ENCODE measurements around the gene TP53I13. TPM values are rescaled to one million over a fixed set of nuclear protein-coding genes. Genes with fewer than 3 reads are reported as not detected.

Gene TP53I13
- total RNA-seq, 1 experiment from 2014 or later = 123 TPM

- peaks cover 5% of the 10 kb centered on the region; the same call in 1 of the 2 replicates for H3K36me3 ChIP-seq (ENCODE audit: control insufficient read depth, insufficient read depth, low read length)
- no peak for TF ChIP-seq SIN3A (IDR thresholded peaks at IDR 0.05; ENCODE audit: borderline replicate concordance, insufficient read depth, low read depth, low read length)
- no peak for TF ChIP-seq CTCF (IDR thresholded peaks at IDR 0.05)
- TF ChIP-seq POLR2AphosphoS5 (IDR thresholded peaks at IDR 0.05; ENCODE audit: low read depth, low read length) = no peak
- DNase-seq (ENCODE audit: low read depth, low spot score) (no peak), ATAC-seq (no peak)
- no peaks in the 10 kb centered on the region for H3K27me3 ChIP-seq (ENCODE audit: control insufficient read depth, insufficient read depth, low read length)
- peak overlapping the region; percentile 77 to 92 for H3K4me3 ChIP-seq (ENCODE audit: low read depth in 2 of 2, low read length in 2 of 2)
- H3K4me1 ChIP-seq (ENCODE audit: control insufficient read depth, insufficient read depth, low read length) = peaks cover 50% of the 10 kb centered on the region
- H3K27ac ChIP-seq (ENCODE audit: low read length) = peak overlapping the region; percentile 82
- in situ Hi-C loops (cut with HindIII; ENCODE audit: low pct_unique_long_range_greater_than_20kb, low sequenced_read_pairs) (no loop called here), intact Hi-C loops (cut with micrococcal nuclease; ENCODE audit: unreplicated experiment) (no loop called here)
- CTCF ChIA-PET = interaction anchor here (0.6 kb wide), 2 partner anchors 217 to 649 kb away, joined by 3 to 6 read pairs; no protein-coding TSS in a partner anchor
- H3K9me3 ChIP-seq (ENCODE audit: control insufficient read depth, insufficient read depth, low read depth, low read length) = no peaks in the 10 kb centered on the region
- POLR2A ChIA-PET = interaction anchor here (0.6 kb wide), 1 partner anchor 224 kb away, joined by 3 read pairs; no protein-coding TSS in a partner anchor
- no TSS peak for BruUV-seq (replicated peaks)
Measured at GRCh38 chr17:29588017-29588561, 19.6 kb downstream of the TP53I13 start.

DNA sequence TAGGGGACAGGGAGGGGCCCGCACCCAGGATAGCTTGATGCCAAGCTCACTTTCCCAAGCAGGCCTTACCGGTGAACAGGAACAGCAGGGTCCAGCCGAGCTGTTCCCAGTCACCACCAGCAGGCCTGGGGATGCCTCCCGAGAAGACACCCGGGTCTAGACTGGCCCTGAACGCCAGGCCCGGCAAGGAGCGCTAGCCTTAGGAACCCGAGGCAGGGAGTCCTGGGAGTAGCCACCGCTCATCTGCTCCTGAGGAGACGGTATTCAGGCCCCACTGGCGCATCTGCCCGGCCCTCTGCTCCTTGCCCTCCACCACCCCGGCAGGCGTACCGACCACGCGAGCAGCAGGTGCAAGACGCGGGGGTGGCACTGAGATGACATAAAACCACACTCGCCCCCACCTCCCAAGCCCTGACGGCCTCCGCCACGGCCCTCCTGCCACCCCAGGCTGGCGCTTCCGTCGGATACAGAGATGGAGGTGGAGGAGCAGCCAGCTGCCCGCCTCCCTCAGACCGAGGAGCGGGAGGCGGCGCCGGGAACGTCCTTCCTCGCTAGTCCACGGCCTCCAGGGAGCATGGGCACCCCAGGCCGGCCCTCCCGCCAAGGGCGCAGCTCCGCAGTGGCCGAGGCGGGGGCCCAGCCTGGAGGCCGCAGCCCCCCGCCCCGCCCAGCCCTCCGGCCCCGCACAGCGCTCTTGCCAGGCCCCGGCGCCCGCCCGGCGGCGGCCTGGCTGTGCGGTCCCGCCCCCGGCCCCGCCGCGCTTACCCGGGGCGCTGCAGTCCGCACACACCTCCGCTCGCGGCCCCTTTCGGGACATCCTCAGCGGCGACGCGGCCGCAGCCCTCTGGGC is 20.3 kb downstream of the TP53I13 start:
- peak; percentile 1 for ATAC-seq
- Histone ChIP-seq H3K4me3 (ENCODE audit: low read depth in 2 of 2, low read length in 2 of 2) (peak overlapping the region; percentile 77 to 92), H3K9me3 (ENCODE audit: control insufficient read depth, insufficient read depth, low read depth, low read length) (no peaks in the 10 kb centered on the region), H3K27me3 (ENCODE audit: control insufficient read depth, insufficient read depth, low read length) (no peaks in the 10 kb centered on the region), H3K4me1 (ENCODE audit: control insufficient read depth, insufficient read depth, low read length) (peaks cover 50% of the 10 kb centered on the region), H3K36me3 (ENCODE audit: control insufficient read depth, insufficient read depth, low read length) (peaks cover 5% of the 10 kb centered on the region; the same call in 1 of the 2 replicates), H3K27ac (ENCODE audit: low read length) (peak overlapping the region; percentile 82)
- in situ Hi-C loops (cut with HindIII; ENCODE audit: low pct_unique_long_range_greater_than_20kb, low sequenced_read_pairs) (no loop called here), intact Hi-C loops (cut with micrococcal nuclease; ENCODE audit: unreplicated experiment) (no loop called here)
- POLR2A ChIA-PET = interaction anchor here (0.6 kb wide), 1 partner anchor 224 kb away, joined by 3 read pairs; no protein-coding TSS in a partner anchor
- no TSS peak for BruUV-seq (replicated peaks)
- DNase-seq (ENCODE audit: low read depth, low spot score) = no peak
- TF ChIP-seq POLR2AphosphoS5 (IDR thresholded peaks at IDR 0.05; ENCODE audit: low read depth, low read length) (no peak), CTCF (IDR thresholded peaks at IDR 0.05) (no peak), TCF7L2 (IDR thresholded peaks at IDR 0.05; ENCODE audit: low read depth, low read length) (no peak), SIN3A (IDR thresholded peaks at IDR 0.05; ENCODE audit: borderline replicate concordance, insufficient read depth, low read depth, low read length) (no peak)
- TF ChIP-seq, protein P1, sequence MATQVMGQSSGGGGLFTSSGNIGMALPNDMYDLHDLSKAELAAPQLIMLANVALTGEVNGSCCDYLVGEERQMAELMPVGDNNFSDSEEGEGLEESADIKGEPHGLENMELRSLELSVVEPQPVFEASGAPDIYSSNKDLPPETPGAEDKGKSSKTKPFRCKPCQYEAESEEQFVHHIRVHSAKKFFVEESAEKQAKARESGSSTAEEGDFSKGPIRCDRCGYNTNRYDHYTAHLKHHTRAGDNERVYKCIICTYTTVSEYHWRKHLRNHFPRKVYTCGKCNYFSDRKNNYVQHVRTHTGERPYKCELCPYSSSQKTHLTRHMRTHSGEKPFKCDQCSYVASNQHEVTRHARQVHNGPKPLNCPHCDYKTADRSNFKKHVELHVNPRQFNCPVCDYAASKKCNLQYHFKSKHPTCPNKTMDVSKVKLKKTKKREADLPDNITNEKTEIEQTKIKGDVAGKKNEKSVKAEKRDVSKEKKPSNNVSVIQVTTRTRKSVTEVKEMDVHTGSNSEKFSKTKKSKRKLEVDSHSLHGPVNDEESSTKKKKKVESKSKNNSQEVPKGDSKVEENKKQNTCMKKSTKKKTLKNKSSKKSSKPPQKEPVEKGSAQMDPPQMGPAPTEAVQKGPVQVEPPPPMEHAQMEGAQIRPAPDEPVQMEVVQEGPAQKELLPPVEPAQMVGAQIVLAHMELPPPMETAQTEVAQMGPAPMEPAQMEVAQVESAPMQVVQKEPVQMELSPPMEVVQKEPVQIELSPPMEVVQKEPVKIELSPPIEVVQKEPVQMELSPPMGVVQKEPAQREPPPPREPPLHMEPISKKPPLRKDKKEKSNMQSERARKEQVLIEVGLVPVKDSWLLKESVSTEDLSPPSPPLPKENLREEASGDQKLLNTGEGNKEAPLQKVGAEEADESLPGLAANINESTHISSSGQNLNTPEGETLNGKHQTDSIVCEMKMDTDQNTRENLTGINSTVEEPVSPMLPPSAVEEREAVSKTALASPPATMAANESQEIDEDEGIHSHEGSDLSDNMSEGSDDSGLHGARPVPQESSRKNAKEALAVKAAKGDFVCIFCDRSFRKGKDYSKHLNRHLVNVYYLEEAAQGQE (IDR thresholded peaks at IDR 0.05; ENCODE audit: insufficient read depth in 1 of 2, low read depth in 2 of 2, low read length in 1 of 2) = no peak
- CTCF ChIA-PET = interaction anchor here (0.5 kb wide), 1 partner anchor 750 kb away, joined by 3 read pairs; no protein-coding TSS in a partner anchor

Data from Panc1 (cell line).